Prostate gland (tissue), 2 donors: ENCODE results near the gene ZSWIM6. TPM values are rescaled to one million over a fixed set of nuclear protein-coding genes. Genes with fewer than 3 reads are reported as not detected.

Experiments used
- DNase-seq: peaks from one replicate; pipeline ENCODE4 v3.0.0-alpha.2; 2019; ENCODE audit warnings: low spot score
- H3K27ac ChIP-seq, 2 donors: fragments of 200-600 bp; sonication (generic); 2 replicates each; pipeline ENCODE4 v1.5.1; 2017 to 2019
- H3K27me3 ChIP-seq: fragments of 200-600 bp; sonication (generic); replicated peaks from 2 replicates; pipeline ENCODE4 v1.5.1; 2019; ENCODE audit not compliant: insufficient read depth
- H3K36me3 ChIP-seq, 2 donors: fragments of 200-600 bp; sonication (generic); 1 replicate in 1 of 2; 2 replicates in 1 of 2; pipeline versions ENCODE4 v1.5.1 to v1.8.1; 2017 to 2019
- H3K4me1 ChIP-seq: fragments of 200-600 bp; sonication (generic); replicated peaks from 2 replicates; pipeline ENCODE4 v1.5.1; 2019
- H3K4me3 ChIP-seq, 2 donors: fragments of 200-600 bp; sonication (generic); 2 replicates each; pipeline ENCODE4 v1.5.1; 2017 to 2019
- H3K9me3 ChIP-seq: fragments of 200-600 bp; sonication (generic); 2 replicates; pipeline ENCODE4 v1.5.1; 2017
- POLR2A ChIP-seq: fragments of 450-650 bp; IDR thresholded peaks from one replicate; pipeline ENCODE4 v1.6.1; 2016; ENCODE audit warnings: antibody characterized with exemption, mild to moderate bottlenecking
- POLR2AphosphoS5 ChIP-seq: sonication (generic); formaldehyde crosslinking; IDR thresholded peaks from one replicate; pipeline ENCODE4 v1.6.1; 2017; ENCODE audit warnings: antibody characterized with exemption
- WGBS: methylation state at CpG from one replicate; pipeline ENCODE4 v1.1.5; 2018; 5-methylcytosine and 5-hydroxymethylcytosine counted together
- intact Hi-C: fragments of 100-400 bp; cut with DNase I; formaldehyde crosslinking; loops from one replicate; pipeline ENCODE4 v1.14.2; 2022
- total RNA-seq, 2 donors: library from RNA; depleted of rRNA; stranded (reverse); fragments of >200 nt; gene quantifications; one replicate each; pipeline ENCODE4 v1.1.0, GENCODE V29; 2016
- TF ChIP-seq, protein P1 (sequence below), 4 experiments: fragments of 200-600 bp in 2 of 4; fragments of 450-650 bp in 2 of 4; sonication (generic) in 2 of 4; IDR thresholded peaks; 1 replicate in 3 of 4; 2 replicates in 1 of 4; pipeline ENCODE4 v1.5.1; 2016 to 2019; ENCODE audit warnings: antibody characterized with exemption in 4 of 4, mild to moderate bottlenecking in 2 of 4, moderate library complexity in 2 of 4

ZSWIM6 gene
- total RNA-seq, 2 donors from 2014 or later = 8.7 to 13.7 TPM

DNA sequence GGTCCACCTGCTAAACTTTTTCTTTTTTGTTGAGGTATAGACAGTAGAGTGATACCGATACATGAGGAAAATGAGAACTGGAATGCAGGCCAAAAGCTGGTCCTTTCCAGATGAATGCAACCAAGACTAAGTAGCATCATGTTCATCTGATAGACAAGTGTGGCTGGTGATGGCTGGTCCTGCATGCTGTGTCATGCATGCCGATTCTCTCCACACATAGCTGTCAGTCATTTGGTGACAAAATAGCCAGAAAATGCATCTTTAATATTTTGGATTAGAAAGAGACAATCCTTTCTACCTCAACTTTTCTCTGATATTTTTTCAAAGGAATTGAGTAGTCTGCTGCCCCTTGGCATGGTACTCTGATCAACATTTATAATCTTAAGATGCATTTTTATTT, 49.9 kb downstream of the ZSWIM6 start:
- intact Hi-C loops = no loop called here
- Histone ChIP-seq H3K4me1 (no peaks in the 10 kb centered on the region), H3K27ac (no peak overlapping the region), H3K27me3 (no peaks in the 10 kb centered on the region), H3K4me3 (no peak overlapping the region), H3K36me3 (no peaks in the 10 kb centered on the region), H3K9me3 (no peaks in the 10 kb centered on the region)
- whole genome bisulfite sequencing = 81% methylated on average over 2 of the region's 2 CpGs
- no peak for DNase-seq
- TF ChIP-seq, protein P1, sequence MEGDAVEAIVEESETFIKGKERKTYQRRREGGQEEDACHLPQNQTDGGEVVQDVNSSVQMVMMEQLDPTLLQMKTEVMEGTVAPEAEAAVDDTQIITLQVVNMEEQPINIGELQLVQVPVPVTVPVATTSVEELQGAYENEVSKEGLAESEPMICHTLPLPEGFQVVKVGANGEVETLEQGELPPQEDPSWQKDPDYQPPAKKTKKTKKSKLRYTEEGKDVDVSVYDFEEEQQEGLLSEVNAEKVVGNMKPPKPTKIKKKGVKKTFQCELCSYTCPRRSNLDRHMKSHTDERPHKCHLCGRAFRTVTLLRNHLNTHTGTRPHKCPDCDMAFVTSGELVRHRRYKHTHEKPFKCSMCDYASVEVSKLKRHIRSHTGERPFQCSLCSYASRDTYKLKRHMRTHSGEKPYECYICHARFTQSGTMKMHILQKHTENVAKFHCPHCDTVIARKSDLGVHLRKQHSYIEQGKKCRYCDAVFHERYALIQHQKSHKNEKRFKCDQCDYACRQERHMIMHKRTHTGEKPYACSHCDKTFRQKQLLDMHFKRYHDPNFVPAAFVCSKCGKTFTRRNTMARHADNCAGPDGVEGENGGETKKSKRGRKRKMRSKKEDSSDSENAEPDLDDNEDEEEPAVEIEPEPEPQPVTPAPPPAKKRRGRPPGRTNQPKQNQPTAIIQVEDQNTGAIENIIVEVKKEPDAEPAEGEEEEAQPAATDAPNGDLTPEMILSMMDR (IDR thresholded peaks at IDR 0.05) = no peak
- TF ChIP-seq POLR2A (no peak), POLR2AphosphoS5 (no peak)

DNA sequence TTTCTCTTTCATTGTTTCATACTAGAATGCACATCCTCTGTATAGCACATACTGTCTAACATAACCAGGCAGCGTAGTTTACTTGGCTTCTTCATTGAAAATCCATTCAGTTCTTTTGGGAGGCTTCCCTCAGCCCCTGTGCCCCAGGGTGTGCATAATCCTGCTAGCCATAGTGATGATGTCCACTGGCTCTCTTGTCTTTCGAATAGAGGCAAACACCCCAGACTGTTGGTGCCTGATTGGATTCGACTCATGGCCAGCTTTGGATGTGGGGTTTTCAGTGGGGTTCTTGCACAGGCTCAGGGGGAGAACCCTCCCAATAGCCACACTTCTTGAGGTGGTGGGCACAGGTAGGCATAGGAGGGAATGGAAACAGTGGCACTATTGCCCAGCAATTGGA, 53.6 kb downstream of the ZSWIM6 start:
- no peak for DNase-seq
- no peaks in the 10 kb centered on the region for H3K9me3 ChIP-seq
- intact Hi-C loops = no loop called here
- 100% methylated on average over 3 of the region's 3 CpGs for WGBS
- no peaks in the 10 kb centered on the region for H3K36me3 ChIP-seq
- no peak overlapping the region for H3K4me3 ChIP-seq
- no peaks in the 10 kb centered on the region for H3K27me3 ChIP-seq
- TF ChIP-seq POLR2AphosphoS5 = no peak
- TF ChIP-seq POLR2A = no peak
- TF ChIP-seq, protein P1 (IDR thresholded peaks at IDR 0.05) = no peak
- no peak overlapping the region for H3K27ac ChIP-seq
- H3K4me1 ChIP-seq = no peaks in the 10 kb centered on the region

DNA sequence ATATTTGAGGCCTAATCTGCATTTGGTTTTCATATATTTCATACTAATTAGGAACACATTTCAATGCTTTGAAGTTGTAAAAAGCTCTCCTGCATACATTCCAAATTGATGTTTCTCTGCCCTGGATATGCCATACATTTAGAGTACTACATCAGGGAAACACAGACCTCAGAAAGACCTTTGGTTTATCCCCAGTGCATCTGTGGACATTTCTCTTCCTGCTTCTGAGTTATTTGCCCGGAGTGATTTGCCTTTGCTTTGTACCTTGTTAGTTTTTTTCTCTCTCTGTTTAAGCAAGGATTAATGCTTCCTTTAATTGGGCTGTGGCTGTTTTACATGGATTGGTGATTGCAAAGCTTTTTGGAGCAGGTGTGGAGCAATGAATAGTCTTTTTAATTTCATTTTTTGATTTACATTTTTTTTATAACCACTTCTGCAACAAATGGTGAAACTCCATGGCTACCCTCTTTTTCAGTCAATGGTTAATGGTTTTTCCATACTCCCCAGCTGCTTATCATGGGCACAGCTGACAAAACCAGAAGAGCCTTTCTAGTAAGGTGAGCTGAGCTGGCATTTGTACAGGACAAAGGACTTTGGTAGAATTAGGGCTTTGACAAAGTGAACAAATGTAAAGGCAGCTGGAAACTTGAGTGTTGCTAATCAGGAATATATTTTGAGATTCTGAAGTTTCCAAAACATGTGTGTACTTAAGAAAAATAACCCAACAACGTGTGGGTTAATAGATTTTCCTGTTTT, 54.2 kb downstream of the ZSWIM6 start:
- Histone ChIP-seq H3K4me3 (no peak overlapping the region), H3K27ac (no peak overlapping the region), H3K36me3 (no peaks in the 10 kb centered on the region), H3K9me3 (no peaks in the 10 kb centered on the region), H3K4me1 (no peaks in the 10 kb centered on the region), H3K27me3 (no peaks in the 10 kb centered on the region)
- peak; percentile 55 for TF ChIP-seq POLR2AphosphoS5
- TF ChIP-seq, protein P1 (IDR thresholded peaks at IDR 0.05) = no peak
- intact Hi-C loops = no loop called here
- DNase-seq = no peak
- 38% methylated on average over 2 of the region's 2 CpGs for WGBS

DNA sequence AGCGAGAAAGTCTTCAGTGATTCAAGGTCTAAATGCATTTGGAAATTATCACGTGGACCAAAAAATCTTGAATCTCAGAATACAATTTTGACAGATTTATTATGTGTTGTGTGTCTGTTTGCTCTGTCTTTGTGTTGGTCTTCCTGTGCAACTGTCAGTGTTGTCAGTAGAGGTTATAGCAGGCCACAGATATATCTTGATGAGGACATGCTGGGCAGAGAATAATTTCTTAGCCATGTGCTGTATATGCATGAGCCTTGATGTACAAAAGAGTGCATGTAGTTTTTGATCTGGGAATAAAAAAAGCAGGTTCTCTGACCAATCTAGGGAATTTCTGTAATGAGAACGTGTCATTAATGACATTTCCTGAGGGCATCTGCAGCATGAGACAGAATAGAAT, 57.6 kb downstream of the ZSWIM6 start:
- no peaks in the 10 kb centered on the region for H3K9me3 ChIP-seq
- no peak for TF ChIP-seq POLR2A
- TF ChIP-seq, protein P1 (IDR thresholded peaks at IDR 0.05) = no peak
- no peak for TF ChIP-seq POLR2AphosphoS5
- no peak for DNase-seq
- no peaks in the 10 kb centered on the region for H3K36me3 ChIP-seq
- H3K27ac ChIP-seq = no peak overlapping the region
- WGBS = 54% methylated on average over 3 of the region's 3 CpGs
- H3K27me3 ChIP-seq = no peaks in the 10 kb centered on the region
- H3K4me1 ChIP-seq = no peaks in the 10 kb centered on the region
- intact Hi-C loops = no loop called here
- no peak overlapping the region for H3K4me3 ChIP-seq

DNA sequence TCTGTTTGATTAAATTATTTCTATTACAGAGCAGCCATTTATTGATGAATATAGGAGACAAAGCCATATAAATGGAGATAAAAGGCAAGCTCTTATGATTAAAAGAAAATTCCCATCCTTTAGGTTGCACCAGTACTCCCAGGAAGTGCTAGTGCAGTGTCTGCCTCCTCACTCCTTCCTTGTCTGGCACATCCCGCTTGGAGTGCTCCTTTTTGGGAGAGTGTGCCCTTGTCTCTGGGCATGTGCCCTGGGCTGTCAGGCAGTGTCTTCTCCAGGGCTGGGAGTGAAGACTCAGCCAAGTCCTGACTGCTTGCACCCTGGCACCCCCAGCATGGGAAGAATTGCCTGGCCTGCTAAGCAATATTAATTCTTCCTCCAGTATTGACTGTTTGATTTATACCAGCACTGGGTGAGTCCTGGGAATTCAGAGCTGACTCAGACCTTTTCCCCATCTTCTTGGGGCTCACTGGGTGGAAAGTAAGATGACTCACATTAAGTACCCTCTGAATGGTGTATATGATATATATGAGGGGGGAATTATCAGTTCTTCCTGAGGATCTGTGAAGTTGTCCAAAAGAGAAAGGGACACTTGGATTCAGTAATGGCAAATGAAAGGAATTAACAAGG, 62.1 kb downstream of the ZSWIM6 start:
- no peaks in the 10 kb centered on the region for H3K27me3 ChIP-seq
- intact Hi-C loops = no loop called here
- no peak overlapping the region for H3K4me3 ChIP-seq
- TF ChIP-seq POLR2AphosphoS5 = no peak
- H3K36me3 ChIP-seq = no peaks in the 10 kb centered on the region
- no peaks in the 10 kb centered on the region for H3K4me1 ChIP-seq
- no peak for DNase-seq
- no peak overlapping the region for H3K27ac ChIP-seq
- 93% methylated on average over 1 of the region's 1 CpG for WGBS
- H3K9me3 ChIP-seq = no peaks in the 10 kb centered on the region
